ENCODE results near the gene IKZF1.

GRCh38 chr7:50376056-50376820, 71.7 kb downstream of the IKZF1 start:
- TF ChIP-seq CTCF (IDR thresholded peaks at IDR 0.05): no peak
- TF ChIP-seq POLR2A (IDR thresholded peaks at IDR 0.05): no peak

All from adrenal gland (tissue), 5 donors.